Activated CD8-positive, alpha-beta memory T cell treated with anti-CD3 and anti-CD28 coated beads, Interleukin-2, amount 10 ng/mL, durations not matched to agents 7 days and 5 days (primary cell): ENCODE results near the gene IGFBP3. TPM values are rescaled to one million over a fixed set of nuclear protein-coding genes. Genes with fewer than 3 reads are reported as not detected.

Experiments
- ATAC-seq: fragments of 150-1000 bp; cut with Tn5 transposase; one replicate; pipeline ENCODE4 v1.10.0; 2021; ENCODE audit warnings: moderate library complexity
- CTCF ChIA-PET: fragments of 350-600 bp; sonication (Branson Sonifier 250); formaldehyde crosslinking; loops from one replicate; lab custom pipeline; 2021; ENCODE audit warnings: antibody characterized with exemption; lab: Charles Lee
- DNase-seq: peaks from one replicate; pipeline ENCODE4 v3.0.0-alpha.2; 2020
- H3K27ac Mint-ChIP-seq: one replicate; pipeline ENCODE4 v1.8.0; 2021; ENCODE audit warnings: mild to moderate bottlenecking, mixed read lengths
- H3K27me3 Mint-ChIP-seq: one replicate; pipeline ENCODE4 v1.8.0; 2021; ENCODE audit warnings: mixed read lengths
- H3K36me3 Mint-ChIP-seq: one replicate; pipeline ENCODE4 v1.8.0; 2021; ENCODE audit warnings: mild to moderate bottlenecking, mixed read lengths
- H3K4me1 Mint-ChIP-seq: one replicate; pipeline ENCODE4 v1.8.0; 2021; ENCODE audit warnings: mixed read lengths
- H3K4me3 Mint-ChIP-seq: one replicate; pipeline ENCODE4 v1.8.0; 2021; ENCODE audit warnings: mild to moderate bottlenecking, moderate library complexity, mixed read lengths
- H3K9me3 Mint-ChIP-seq: one replicate; pipeline ENCODE4 v1.8.0; 2022; ENCODE audit warnings: low read depth, mixed read lengths
- total RNA-seq, 2 experiments: library from RNA; stranded (reverse); gene quantifications; one replicate each; pipeline ENCODE4 v1.2.3, GENCODE V29; 2021

Gene IGFBP3
- total RNA-seq, 2 experiments from 2014 or later: 10.5 to 17.8 TPM

DNA sequence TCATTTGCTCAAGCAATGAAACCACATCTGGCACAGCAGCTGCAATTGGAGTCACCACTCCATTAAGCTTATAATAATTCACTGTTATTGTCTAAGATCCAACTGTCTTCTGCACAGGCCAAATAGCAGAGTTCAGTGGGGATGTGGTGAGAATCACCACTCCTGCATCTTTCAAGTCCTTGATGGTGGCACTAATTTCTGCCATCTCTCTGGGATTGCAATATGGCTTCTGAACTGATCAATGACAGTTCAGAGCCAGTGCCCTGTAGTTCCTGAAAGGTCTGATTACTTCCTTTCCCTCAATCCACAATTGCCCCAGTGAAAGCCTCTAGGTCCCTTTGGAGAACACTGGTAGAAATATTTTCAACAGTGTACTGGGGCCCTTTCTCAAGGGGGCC lies 26.4 kb downstream of the IGFBP3 start:
- CTCF ChIA-PET: no interaction called here
- DNase-seq (no peak), ATAC-seq (no peak)
- H3K27ac Mint-ChIP-seq: no peak overlapping the region
- peaks cover 41% of the 10 kb centered on the region for H3K27me3 Mint-ChIP-seq
- no peaks in the 10 kb centered on the region for H3K9me3 Mint-ChIP-seq
- no peak overlapping the region for H3K4me3 Mint-ChIP-seq
- H3K4me1 Mint-ChIP-seq: no peaks in the 10 kb centered on the region
- H3K36me3 Mint-ChIP-seq: no peaks in the 10 kb centered on the region

DNA sequence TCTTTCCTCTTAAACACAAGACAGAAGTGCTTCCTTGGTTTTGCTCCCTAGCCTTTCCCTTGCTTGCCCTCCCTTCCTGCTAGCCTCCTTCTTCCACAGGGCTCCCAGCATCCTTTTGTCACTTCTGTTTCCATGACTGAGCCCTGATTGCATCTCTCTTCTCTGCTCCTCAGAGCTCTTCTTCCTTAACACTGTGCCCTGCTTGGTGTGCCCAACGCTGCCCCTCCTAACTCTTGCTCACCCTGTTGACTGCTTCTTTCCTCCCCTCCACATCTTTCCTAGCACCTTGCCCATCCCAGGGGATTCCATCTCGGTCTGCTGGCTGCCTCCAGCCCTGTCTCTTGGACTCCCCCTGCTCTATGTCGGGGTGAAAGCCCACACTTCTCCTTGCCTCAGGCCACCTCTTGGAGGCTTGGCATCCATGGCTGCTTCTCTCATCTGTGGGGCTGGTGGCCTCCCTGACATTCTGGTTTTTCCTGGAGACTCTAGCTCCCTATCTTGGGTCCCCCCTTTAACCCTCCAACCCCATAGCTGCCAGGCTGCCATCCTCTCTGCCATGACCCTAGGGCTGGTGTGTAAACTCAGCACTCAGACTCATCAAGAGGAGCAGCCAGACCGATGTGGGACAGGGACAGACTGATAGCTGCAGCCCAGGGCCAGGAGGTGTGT lies 26.9 kb downstream of the IGFBP3 start:
- DNase-seq: no peak
- CTCF ChIA-PET: interaction anchor here (1.0 kb wide), 1 partner anchor 27 kb away, joined by 3 read pairs; the partner anchor contains the start of gene IGFBP3

GRCh38 chr7:45893374-45893995 lies 27.6 kb downstream of the IGFBP3 start:
- Mint-ChIP-seq H3K9me3 (no peaks in the 10 kb centered on the region), H3K4me1 (no peaks in the 10 kb centered on the region), H3K36me3 (no peaks in the 10 kb centered on the region), H3K27ac (no peak overlapping the region), H3K4me3 (no peak overlapping the region), H3K27me3 (peaks cover 51% of the 10 kb centered on the region)
- CTCF ChIA-PET: interaction anchor here (1.0 kb wide), 1 partner anchor 27 kb away, joined by 3 read pairs; the partner anchor contains the start of gene IGFBP3
- ATAC-seq (no peak), DNase-seq (no peak)

More for the DNA sequence above, 26.9 kb downstream of the IGFBP3 start:
- ATAC-seq: no peak
- Mint-ChIP-seq H3K36me3 (no peaks in the 10 kb centered on the region), H3K9me3 (no peaks in the 10 kb centered on the region), H3K4me3 (no peak overlapping the region), H3K27me3 (peaks cover 47% of the 10 kb centered on the region), H3K4me1 (no peaks in the 10 kb centered on the region), H3K27ac (no peak overlapping the region)

DNA sequence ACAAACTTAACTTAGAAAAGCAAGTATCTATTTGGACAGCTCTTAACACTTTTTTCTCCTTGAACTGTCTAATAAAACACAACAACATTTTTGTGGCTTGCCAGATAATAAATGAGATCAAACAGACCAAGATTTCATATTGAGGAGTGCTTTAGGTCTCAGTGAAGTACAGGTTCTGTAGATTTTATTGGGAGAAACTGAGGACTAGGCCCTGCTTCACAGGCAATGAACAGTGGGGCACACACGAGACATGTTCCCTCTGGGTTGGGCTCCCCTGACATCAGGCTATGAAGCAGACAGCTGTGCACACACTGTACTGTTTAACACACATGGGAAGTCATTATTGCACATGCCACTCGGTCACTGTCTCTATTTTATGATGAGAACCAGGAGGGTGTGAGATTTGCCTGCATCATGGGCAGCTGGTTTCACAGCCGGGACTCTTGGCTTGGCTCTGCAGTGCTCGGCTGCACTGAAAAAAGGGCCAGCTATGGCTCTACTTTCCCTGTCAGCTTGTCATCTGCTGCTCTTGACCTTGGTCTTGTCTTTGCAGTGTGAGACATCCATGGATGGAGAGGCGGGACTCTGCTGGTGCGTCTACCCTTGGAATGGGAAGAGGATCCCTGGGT lies 28.6 kb downstream of the IGFBP3 start:
- Mint-ChIP-seq H3K36me3 (no peaks in the 10 kb centered on the region), H3K4me1 (no peaks in the 10 kb centered on the region), H3K9me3 (no peaks in the 10 kb centered on the region), H3K4me3 (no peak overlapping the region), H3K27ac (no peak overlapping the region), H3K27me3 (peaks cover 56% of the 10 kb centered on the region)
- no peak for DNase-seq
- ATAC-seq: no peak
- CTCF ChIA-PET: interaction anchor here (0.8 kb wide), 1 partner anchor 24 kb away, joined by 3 read pairs; no protein-coding TSS in a partner anchor

- H3K9me3 Mint-ChIP-seq: no peaks in the 10 kb centered on the region
- peaks cover 63% of the 10 kb centered on the region for H3K27me3 Mint-ChIP-seq
- H3K4me3 Mint-ChIP-seq: no peak overlapping the region
- no peak for DNase-seq
- no peaks in the 10 kb centered on the region for H3K4me1 Mint-ChIP-seq
- H3K27ac Mint-ChIP-seq: no peak overlapping the region
- CTCF ChIA-PET: interaction anchor here (0.8 to 1.9 kb wide), 5 partner anchors 9 to 1363 kb away, joined by 3 to 13 read pairs (median 6); no protein-coding TSS in a partner anchor
- H3K36me3 Mint-ChIP-seq: no peaks in the 10 kb centered on the region
- ATAC-seq: no peak
Measured at GRCh38 chr7:45891462-45892402, 29.3 kb downstream of the IGFBP3 start.

GRCh38 chr7:45890902-45891461 lies 30.1 kb downstream of the IGFBP3 start:
- DNase-seq (no peak), ATAC-seq (no peak)
- no peaks in the 10 kb centered on the region for H3K4me1 Mint-ChIP-seq
- no peaks in the 10 kb centered on the region for H3K9me3 Mint-ChIP-seq
- no peak overlapping the region for H3K4me3 Mint-ChIP-seq
- peaks cover 62% of the 10 kb centered on the region for H3K27me3 Mint-ChIP-seq
- H3K27ac Mint-ChIP-seq: no peak overlapping the region
- CTCF ChIA-PET: interaction anchor here (0.7 to 1.9 kb wide), 6 partner anchors 9 to 1363 kb away, joined by 3 to 13 read pairs (median 5); no protein-coding TSS in a partner anchor
- no peaks in the 10 kb centered on the region for H3K36me3 Mint-ChIP-seq

DNA sequence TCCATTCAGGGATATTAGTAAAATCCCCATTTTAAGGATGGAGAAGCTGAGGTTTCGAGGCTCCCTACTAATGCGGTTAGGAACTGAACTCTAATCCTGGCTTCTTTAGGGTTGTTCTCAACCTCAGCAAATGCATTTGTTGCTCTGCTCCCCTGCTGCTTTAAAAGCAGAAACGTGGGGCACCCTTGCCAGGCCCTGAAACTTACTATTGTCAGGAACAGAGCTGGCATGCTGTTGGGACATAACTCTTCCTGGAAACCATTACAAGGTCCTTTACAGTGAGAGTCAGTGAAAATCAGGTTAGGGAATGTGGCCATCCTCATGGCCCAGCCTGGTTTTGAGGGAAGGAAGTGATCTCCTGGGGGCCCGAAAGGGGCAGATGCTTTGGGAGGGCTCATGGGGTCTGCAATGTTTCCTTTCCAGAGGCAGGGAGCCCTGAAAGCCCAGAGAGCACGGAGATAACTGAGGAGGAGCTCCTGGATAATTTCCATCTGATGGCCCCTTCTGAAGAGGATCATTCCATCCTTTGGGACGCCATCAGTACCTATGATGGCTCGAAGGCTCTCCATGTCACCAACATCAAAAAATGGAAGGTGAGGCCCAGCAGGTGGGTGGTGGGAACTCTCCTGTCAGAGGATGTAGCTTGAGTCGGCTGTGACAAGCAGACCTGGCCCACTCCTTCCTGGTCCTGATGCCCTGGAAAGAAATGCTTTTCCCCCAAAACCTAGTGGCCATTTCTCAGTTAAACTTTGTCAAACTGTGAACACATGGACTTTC lies 30.8 kb downstream of the IGFBP3 start:
- no peaks in the 10 kb centered on the region for H3K36me3 Mint-ChIP-seq
- no peak overlapping the region for H3K4me3 Mint-ChIP-seq
- no peaks in the 10 kb centered on the region for H3K4me1 Mint-ChIP-seq
- no peak for DNase-seq
- no peak for ATAC-seq
- peaks cover 68% of the 10 kb centered on the region for H3K27me3 Mint-ChIP-seq
- H3K27ac Mint-ChIP-seq: no peak overlapping the region
- CTCF ChIA-PET: interaction anchor here (0.7 to 1.9 kb wide), 6 partner anchors 8 to 1364 kb away, joined by 3 to 13 read pairs (median 5); no protein-coding TSS in a partner anchor
- H3K9me3 Mint-ChIP-seq: no peaks in the 10 kb centered on the region

- ATAC-seq (no peak), DNase-seq (no peak)
- H3K4me1 Mint-ChIP-seq: no peaks in the 10 kb centered on the region
- H3K9me3 Mint-ChIP-seq: no peaks in the 10 kb centered on the region
- CTCF ChIA-PET: interaction anchor here (1.6 to 1.9 kb wide), 2 partner anchors 28 to 1198 kb away, joined by 8 to 13 read pairs; no protein-coding TSS in a partner anchor
- no peak overlapping the region for H3K4me3 Mint-ChIP-seq
- no peak overlapping the region for H3K27ac Mint-ChIP-seq
- H3K36me3 Mint-ChIP-seq: no peaks in the 10 kb centered on the region
- H3K27me3 Mint-ChIP-seq: peaks cover 68% of the 10 kb centered on the region
Measured at GRCh38 chr7:45889367-45890067, 31.6 kb downstream of the IGFBP3 start.

GRCh38 chr7:45888993-45889366 lies 32.1 kb downstream of the IGFBP3 start:
- H3K27me3 Mint-ChIP-seq: peaks cover 63% of the 10 kb centered on the region
- H3K36me3 Mint-ChIP-seq: no peaks in the 10 kb centered on the region
- no peak overlapping the region for H3K4me3 Mint-ChIP-seq
- CTCF ChIA-PET: no interaction called here
- ATAC-seq: no peak
- no peak overlapping the region for H3K27ac Mint-ChIP-seq
- no peaks in the 10 kb centered on the region for H3K9me3 Mint-ChIP-seq
- no peaks in the 10 kb centered on the region for H3K4me1 Mint-ChIP-seq
- no peak for DNase-seq

DNA sequence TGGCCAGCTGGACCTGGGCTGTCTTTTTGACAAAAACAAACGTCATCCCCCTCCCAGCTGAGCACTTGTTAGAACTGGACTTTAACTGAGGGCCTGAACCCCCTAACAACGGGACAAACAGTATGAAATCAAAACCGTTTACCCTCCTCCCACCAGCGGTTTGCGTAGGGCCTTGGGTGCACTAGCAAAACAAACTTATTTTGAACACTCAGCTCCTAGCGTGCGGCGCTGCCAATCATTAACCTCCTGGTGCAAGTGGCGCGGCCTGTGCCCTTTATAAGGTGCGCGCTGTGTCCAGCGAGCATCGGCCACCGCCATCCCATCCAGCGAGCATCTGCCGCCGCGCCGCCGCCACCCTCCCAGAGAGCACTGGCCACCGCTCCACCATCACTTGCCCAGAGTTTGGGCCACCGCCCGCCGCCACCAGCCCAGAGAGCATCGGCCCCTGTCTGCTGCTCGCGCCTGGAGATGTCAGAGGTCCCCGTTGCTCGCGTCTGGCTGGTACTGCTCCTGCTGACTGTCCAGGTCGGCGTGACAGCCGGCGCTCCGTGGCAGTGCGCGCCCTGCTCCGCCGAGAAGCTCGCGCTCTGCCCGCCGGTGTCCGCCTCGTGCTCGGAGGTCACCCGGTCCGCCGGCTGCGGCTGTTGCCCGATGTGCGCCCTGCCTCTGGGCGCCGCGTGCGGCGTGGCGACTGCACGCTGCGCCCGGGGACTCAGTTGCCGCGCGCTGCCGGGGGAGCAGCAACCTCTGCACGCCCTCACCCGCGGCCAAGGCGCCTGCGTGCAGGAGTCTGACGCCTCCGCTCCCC lies 32.7 kb downstream of the IGFBP3 start, which contains the start of gene IGFBP1:
Gene IGFBP1 (plus strand): TSS at position 304 of the 808 bp plus-strand sequence. CDS start 165 bp downstream, at position 469.
- no peak within 1 kb of the TSS for H3K27ac Mint-ChIP-seq
- no peak within 1 kb of the TSS for H3K4me3 Mint-ChIP-seq
- CTCF ChIA-PET: no interaction called here
- H3K36me3 Mint-ChIP-seq: no peaks in the 10 kb centered on the region
- DNase-seq: no peak
- H3K4me1 Mint-ChIP-seq: no peaks in the 10 kb centered on the region
- H3K9me3 Mint-ChIP-seq: no peaks in the 10 kb centered on the region
- peaks cover 57% of the 10 kb centered on the region for H3K27me3 Mint-ChIP-seq
- peak; percentile 42 for ATAC-seq
